H9 (cell line): ENCODE results near the gene NOL7. TPM values are rescaled to one million over a fixed set of nuclear protein-coding genes. Genes with fewer than 3 reads are reported as not detected.

Experiments
- DNase-seq: peaks from one replicate; pipeline ENCODE4 v3.0.0-alpha.2; 2017
- H2AFZ ChIP-seq: one replicate; pipeline ENCODE4 v1.6.1; 2013; ENCODE audit warnings: mild to moderate bottlenecking, low read length, control low read depth, moderate library complexity
- H2AK5ac ChIP-seq: 2 replicates; pipeline ENCODE4 v1.6.1; 2013; ENCODE audit warnings: low read length, control low read depth, mixed read lengths; ENCODE audit not compliant: insufficient read length
- H2BK120ac ChIP-seq: one replicate; pipeline ENCODE4 v1.6.1; 2013; ENCODE audit warnings: low read depth, mild to moderate bottlenecking, low read length, control low read depth, inconsistent platforms; ENCODE audit not compliant: poor library complexity, severe bottlenecking
- H2BK12ac ChIP-seq: 2 replicates; pipeline ENCODE4 v1.6.1; 2013; ENCODE audit warnings: low read length, control low read depth, mixed read lengths, low read depth; ENCODE audit not compliant: insufficient read length
- H2BK15ac ChIP-seq: 2 replicates; pipeline ENCODE4 v1.6.1; 2013; ENCODE audit warnings: low read depth, low read length, control low read depth
- H2BK20ac ChIP-seq: one replicate; pipeline ENCODE4 v1.6.1; 2013; ENCODE audit warnings: low read depth, mild to moderate bottlenecking, low read length, control low read depth, inconsistent platforms; ENCODE audit not compliant: poor library complexity, severe bottlenecking
- H2BK5ac ChIP-seq: 2 replicates; pipeline ENCODE4 v1.6.1; 2013; ENCODE audit warnings: low read length, control low read depth, mixed read lengths; ENCODE audit not compliant: insufficient read length
- H3K14ac ChIP-seq: 2 replicates; pipeline ENCODE4 v1.6.1; 2013; ENCODE audit warnings: low read length, control low read depth; ENCODE audit not compliant: insufficient read depth
- H3K18ac ChIP-seq: 2 replicates; pipeline ENCODE4 v1.6.1; 2013; ENCODE audit warnings: low read depth, mild to moderate bottlenecking, mixed read lengths, low read length, control low read depth; ENCODE audit not compliant: insufficient read length
- H3K23ac ChIP-seq: 2 replicates; pipeline ENCODE4 v1.6.1; 2013; ENCODE audit warnings: low read length, control low read depth, mixed read lengths, low read depth; ENCODE audit not compliant: insufficient read length
- H3K23me2 ChIP-seq: 2 replicates; pipeline ENCODE4 v1.6.1; 2013; ENCODE audit warnings: low read depth, mild to moderate bottlenecking, mixed read lengths, low read length, control low read depth; ENCODE audit not compliant: insufficient read length, poor library complexity, severe bottlenecking
- H3K27ac ChIP-seq: 2 replicates; pipeline ENCODE4 v1.5.1; 2013; ENCODE audit warnings: low read length, control low read depth, mixed read lengths, low read depth; ENCODE audit not compliant: insufficient read length
- H3K27me3 ChIP-seq: 2 replicates; pipeline ENCODE4 v1.6.1; 2013; ENCODE audit warnings: low read length, control low read depth, inconsistent platforms; ENCODE audit not compliant: insufficient read depth
- H3K4ac ChIP-seq: 2 replicates; pipeline ENCODE4 v1.6.1; 2013; ENCODE audit warnings: low read depth, mild to moderate bottlenecking, control low read depth, inconsistent platforms, low read length, moderate library complexity
- H3K4me1 ChIP-seq: 2 replicates; pipeline ENCODE4 v1.6.1; 2013; ENCODE audit warnings: low read length, control low read depth, inconsistent platforms; ENCODE audit not compliant: insufficient read depth
- H3K4me2 ChIP-seq: 2 replicates; pipeline ENCODE4 v1.6.1; 2013; ENCODE audit warnings: low read length, control low read depth, mixed read lengths; ENCODE audit not compliant: insufficient read length, insufficient read depth
- H3K56ac ChIP-seq: 2 replicates; pipeline ENCODE4 v1.6.1; 2013; ENCODE audit warnings: low read depth, mild to moderate bottlenecking, mixed read lengths, low read length, control low read depth; ENCODE audit not compliant: insufficient read length
- H3K79me1 ChIP-seq: 2 replicates; pipeline ENCODE4 v1.6.1; 2013; ENCODE audit warnings: low read depth, mild to moderate bottlenecking, moderate library complexity, low read length, control low read depth, inconsistent platforms; ENCODE audit not compliant: insufficient read depth, poor library complexity, severe bottlenecking
- H3K79me2 ChIP-seq: 2 replicates; pipeline ENCODE4 v1.6.1; 2013; ENCODE audit warnings: low read length, control low read depth, inconsistent platforms; ENCODE audit not compliant: insufficient read depth
- H3K9ac ChIP-seq: 2 replicates; pipeline ENCODE4 v1.6.1; 2013; ENCODE audit warnings: low read length, control low read depth, mixed read lengths; ENCODE audit not compliant: insufficient read length; ENCODE audit errors: extremely low read depth
- H3K9me3 ChIP-seq: one replicate; pipeline ENCODE4 v1.6.1; 2013; ENCODE audit warnings: low read depth, low read length, inconsistent platforms; ENCODE audit not compliant: control insufficient read depth
- H3T11ph ChIP-seq: one replicate; pipeline ENCODE4 v1.6.1; 2013; ENCODE audit warnings: mild to moderate bottlenecking, low read length, control low read depth, inconsistent platforms
- H4K20me1 ChIP-seq: one replicate; pipeline ENCODE4 v1.6.1; 2013; ENCODE audit not compliant: control insufficient read depth, insufficient read length, insufficient read depth
- H4K5ac ChIP-seq: 2 replicates; pipeline ENCODE4 v1.6.1; 2013; ENCODE audit warnings: low read depth, mild to moderate bottlenecking, mixed read lengths, low read length, control low read depth; ENCODE audit not compliant: insufficient read length
- H4K8ac ChIP-seq: replicated peaks from 2 replicates; pipeline ENCODE4 v1.6.1; 2013; ENCODE audit warnings: low read length, control low read depth, mixed read lengths, low read depth; ENCODE audit not compliant: insufficient read length
- H4K91ac ChIP-seq: 2 replicates; pipeline ENCODE4 v1.6.1; 2013; ENCODE audit warnings: low read depth, mild to moderate bottlenecking, moderate library complexity, mixed read lengths, low read length, control low read depth; ENCODE audit not compliant: insufficient read length
- H3K27ac Mint-ChIP-seq, 3 experiments: 2 replicates in 2 of 3; 3 replicates in 1 of 3; pipeline ENCODE4 v1.8.0; 2020 to 2021; ENCODE audit warnings: mixed read lengths in 3 of 3, mild to moderate bottlenecking in 1 of 3, moderate library complexity in 1 of 3
- H3K27me3 Mint-ChIP-seq: 2 replicates; pipeline ENCODE4 v1.8.0; 2021; ENCODE audit warnings: low read depth, mild to moderate bottlenecking, moderate library complexity, mixed read lengths
- H3K36me3 Mint-ChIP-seq, 3 experiments: 2 replicates in 2 of 3; 3 replicates in 1 of 3; pipeline ENCODE4 v1.8.0; 2020 to 2021; ENCODE audit warnings: low read depth in 3 of 3, mixed read lengths in 3 of 3; ENCODE audit not compliant: insufficient read depth in 1 of 3
- H3K4me1 Mint-ChIP-seq, 2 experiments: 2 replicates each; pipeline ENCODE4 v1.8.0; 2020; ENCODE audit warnings: mixed read lengths in 2 of 2
- H3K4me3 Mint-ChIP-seq, 2 experiments: 2 replicates in 1 of 2; 3 replicates in 1 of 2; pipeline ENCODE4 v1.8.0; 2020 to 2021; ENCODE audit warnings: mild to moderate bottlenecking in 2 of 2, mixed read lengths in 2 of 2, moderate library complexity in 1 of 2
- H3K9me3 Mint-ChIP-seq, 2 experiments: 2 replicates in 1 of 2; 3 replicates in 1 of 2; pipeline ENCODE4 v1.8.0; 2020; ENCODE audit warnings: mild to moderate bottlenecking in 2 of 2, mixed read lengths in 2 of 2, moderate library complexity in 1 of 2
- CTCF ChIP-seq: fragments of 200-600 bp; sonication (generic); conservative IDR thresholded peaks from 3 replicates; pipeline ENCODE4 v1.8.0; 2021; ENCODE audit warnings: antibody characterized with exemption, mild to moderate bottlenecking
- WGBS: extraction: QIAGEN DNeasy Blood & Tissue Kit; methylation state at CpG from one replicate; pipeline ENCODE4 v1.1.7; 2013; ENCODE audit warnings: missing lambda C conversion rate, low lambda C conversion rate, mixed read lengths; ENCODE audit not compliant: insufficient read length; ENCODE audit errors: extremely low coverage; 5-methylcytosine and 5-hydroxymethylcytosine counted together
- total RNA-seq: library from RNA; stranded (reverse); gene quantifications from 2 replicates; pipeline ENCODE4 v1.2.1, GENCODE V29; 2021

The NOL7 gene
- total RNA-seq, 1 experiment from 2014 or later = 72.1 TPM

- no peak for TF ChIP-seq CTCF
- Mint-ChIP-seq H3K27me3 (peaks cover 3% of the 10 kb centered on the region; the same call in 1 of the 2 replicates), H3K36me3 (peaks cover 12 to 60% (median 49%) of the 10 kb centered on the region in 3 experiments; a peak in 6 of 7 replicates), H3K4me1 (peaks cover 18 to 24% of the 10 kb centered on the region in 2 experiments), H3K9me3 (no peaks in the 10 kb centered on the region; a peak in 1 of 5 replicates), H3K27ac (peak overlapping the region in 1 of 3 experiments; percentile 34; a peak in 1 of 7 replicates), H3K4me3 (peak overlapping the region; percentile 99 to 100)
- Histone ChIP-seq H3K18ac (no peak overlapping the region), H3K56ac (no peak overlapping the region), H2BK15ac (no peak overlapping the region), H3K14ac (no peak overlapping the region), H3K27me3 (no peaks in the 10 kb centered on the region), H3K4ac (no peak overlapping the region), H3K9me3 (no peaks in the 10 kb centered on the region), H2BK20ac (no peak overlapping the region), H2BK5ac (no peak overlapping the region), H3K23ac (no peak overlapping the region), H4K8ac (no peak overlapping the region), H3K4me1 (no peaks in the 10 kb centered on the region), H2AK5ac (no peak overlapping the region), H3K23me2 (peaks cover 8% of the 10 kb centered on the region), H3K9ac (no peak overlapping the region), H4K91ac (no peak overlapping the region), H3K4me2 (no peak overlapping the region), H4K5ac (no peak overlapping the region), H4K20me1 (no peaks in the 10 kb centered on the region), H3K27ac (no peak overlapping the region), H2BK12ac (no peak overlapping the region), H2AFZ (no peak overlapping the region), H2BK120ac (no peak overlapping the region), H3K79me1 (peaks cover 3% of the 10 kb centered on the region), H3T11ph (no peak overlapping the region), H3K79me2 (peaks cover 4% of the 10 kb centered on the region; the same call in 1 of the 2 replicates)
- no CpG with 5 or more reads among the region's 2 CpGs for WGBS
- no peak for DNase-seq
Measured at GRCh38 chr6:13617066-13617465, 1.9 kb downstream of the NOL7 start.
